ENCODE data around the gene NDST3.

GRCh38 chr4:118279328-118279727 lies 245.0 kb downstream of the NDST3 start:
- TF ChIP-seq CTCF (IDR thresholded peaks at IDR 0.05) (no peak), POLR2A (IDR thresholded peaks at IDR 0.05) (no peak), POLR2AphosphoS5 (IDR thresholded peaks at IDR 0.05) (no peak)
